Measurements from ENCODE around the gene GPANK1.

- no peak for TF ChIP-seq POLR2A (IDR thresholded peaks at IDR 0.05; ENCODE audit: low read depth, low read length)
- TF ChIP-seq SMC3 (IDR thresholded peaks at IDR 0.05; ENCODE audit: low read depth, low read length), result no peak
- no peak for TF ChIP-seq CTCF (conservative IDR thresholded peaks at IDR 0.05; ENCODE audit: low read depth, low read length)
- no peak for TF ChIP-seq FOS (IDR thresholded peaks at IDR 0.05; ENCODE audit: low read depth, low read length)
- TF ChIP-seq, protein P1, sequence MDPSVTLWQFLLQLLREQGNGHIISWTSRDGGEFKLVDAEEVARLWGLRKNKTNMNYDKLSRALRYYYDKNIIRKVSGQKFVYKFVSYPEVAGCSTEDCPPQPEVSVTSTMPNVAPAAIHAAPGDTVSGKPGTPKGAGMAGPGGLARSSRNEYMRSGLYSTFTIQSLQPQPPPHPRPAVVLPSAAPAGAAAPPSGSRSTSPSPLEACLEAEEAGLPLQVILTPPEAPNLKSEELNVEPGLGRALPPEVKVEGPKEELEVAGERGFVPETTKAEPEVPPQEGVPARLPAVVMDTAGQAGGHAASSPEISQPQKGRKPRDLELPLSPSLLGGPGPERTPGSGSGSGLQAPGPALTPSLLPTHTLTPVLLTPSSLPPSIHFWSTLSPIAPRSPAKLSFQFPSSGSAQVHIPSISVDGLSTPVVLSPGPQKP (IDR thresholded peaks at IDR 0.05; ENCODE audit: borderline replicate concordance, low read depth, low read length), result no peak
- no peak for TF ChIP-seq RAD21 (IDR thresholded peaks at IDR 0.05; ENCODE audit: low read length)
Measured at GRCh38 chr6:31624070-31624469, 40.7 kb downstream of the GPANK1 start.

All from IMR-90 (cell line).